IMR-90 (cell line): Measurements from ENCODE around the gene SLC30A9. TPM values are rescaled to one million over a fixed set of nuclear protein-coding genes. Genes with fewer than 3 reads are reported as not detected.

ENCODE experiments used
- ATAC-seq: fragments of 200-7000 bp; cut with Tn5 transposase; 2 replicates; pipeline ENCODE4 v1.9.1; 2020; ENCODE audit warnings: low read depth, mild to moderate bottlenecking, moderate library complexity
- BruUV-seq: library from RNA; stranded (reverse); fragments of 400-500 nt; replicated peaks from 2 replicates; lab custom pipeline; 2021; lab: Mats Ljungman, UMichigan
- CTCF ChIA-PET: fragments of 300-600 bp; formaldehyde crosslinking; extraction: SDS; loops from one replicate; lab custom pipeline; 2021; ENCODE audit warnings: antibody characterized with exemption; lab: Yijun Ruan, JAX
- POLR2A ChIA-PET: fragments of 300-600 bp; sonication (Branson Sonifier 250); formaldehyde crosslinking; loops from one replicate; lab custom pipeline; 2022; ENCODE audit warnings: antibody characterized with exemption; ENCODE audit not compliant: unreplicated experiment; lab: Charles Lee
- DNase-seq: peaks from one replicate; pipeline ENCODE4 v3.0.0; 2013
- H2AFZ ChIP-seq: replicated peaks from 2 replicates; pipeline ENCODE3; 2013; ENCODE audit warnings: low read length, mild to moderate bottlenecking; ENCODE audit not compliant: poor library complexity
- H2AK5ac ChIP-seq: 2 replicates; pipeline ENCODE4 v1.6.1; 2013; ENCODE audit warnings: low read depth, low read length, inconsistent platforms
- H2AK9ac ChIP-seq: replicated peaks from 2 replicates; pipeline ENCODE3; 2013; ENCODE audit warnings: mild to moderate bottlenecking, low read depth, low read length, moderate library complexity; ENCODE audit not compliant: poor library complexity
- H2BK120ac ChIP-seq: 2 replicates; pipeline ENCODE4 v1.6.1; 2013; ENCODE audit warnings: low read depth, low read length, inconsistent platforms
- H2BK15ac ChIP-seq: 3 replicates; pipeline ENCODE4 v1.6.1; 2013; ENCODE audit warnings: low read depth, low read length, inconsistent platforms
- H2BK20ac ChIP-seq: 2 replicates; pipeline ENCODE4 v1.6.1; 2013; ENCODE audit warnings: low read depth, mild to moderate bottlenecking, inconsistent platforms, low read length, moderate library complexity
- H2BK5ac ChIP-seq: 2 replicates; pipeline ENCODE4 v1.6.1; 2013; ENCODE audit warnings: mild to moderate bottlenecking, low read depth, low read length, inconsistent platforms; ENCODE audit not compliant: poor library complexity, severe bottlenecking
- H3K14ac ChIP-seq: replicated peaks from 2 replicates; pipeline ENCODE4 v1.6.1; 2013; ENCODE audit warnings: low read depth, low read length, inconsistent platforms
- H3K18ac ChIP-seq: 2 replicates; pipeline ENCODE4 v1.6.1; 2013; ENCODE audit warnings: low read depth, low read length, control low read depth
- H3K23ac ChIP-seq: 2 replicates; pipeline ENCODE4 v1.6.1; 2013; ENCODE audit warnings: low read depth, low read length, inconsistent platforms
- H3K27ac ChIP-seq: 2 replicates; pipeline ENCODE4 v1.5.1; 2013; ENCODE audit warnings: mild to moderate bottlenecking, control low read depth, low read length; ENCODE audit not compliant: insufficient read depth
- H3K27me3 ChIP-seq: 2 replicates; pipeline ENCODE4 v1.6.1; 2013; ENCODE audit warnings: low read length; ENCODE audit not compliant: control insufficient read depth, insufficient read depth
- H3K36me3 ChIP-seq: 2 replicates; pipeline ENCODE4 v1.6.1; 2013; ENCODE audit warnings: low read length, mixed read lengths; ENCODE audit not compliant: control insufficient read depth, insufficient read depth
- H3K4ac ChIP-seq: 2 replicates; pipeline ENCODE4 v1.6.1; 2013; ENCODE audit warnings: low read depth, low read length, inconsistent platforms
- H3K4me1 ChIP-seq: 2 replicates; pipeline ENCODE4 v1.6.1; 2013; ENCODE audit warnings: low read length, mixed read lengths; ENCODE audit not compliant: control insufficient read depth, insufficient read depth
- H3K4me2 ChIP-seq: 2 replicates; pipeline ENCODE4 v1.6.1; 2013; ENCODE audit warnings: low read depth, mild to moderate bottlenecking, control low read depth, low read length, moderate library complexity
- H3K4me3 ChIP-seq: 2 replicates; pipeline ENCODE4 v1.5.1; 2013; ENCODE audit warnings: low read depth, mild to moderate bottlenecking, control low read depth, low read length, moderate library complexity; ENCODE audit not compliant: insufficient read depth
- H3K56ac ChIP-seq: 2 replicates; pipeline ENCODE4 v1.6.1; 2013; ENCODE audit warnings: low read length, inconsistent platforms; ENCODE audit not compliant: insufficient read depth; ENCODE audit errors: extremely low read depth
- H3K79me1 ChIP-seq, 2 experiments: 2 replicates each; pipeline ENCODE4 v1.6.1; 2013; ENCODE audit warnings: low read length in 2 of 2, inconsistent platforms in 1 of 2, low read depth in 1 of 2
- H3K9ac ChIP-seq: 2 replicates; pipeline ENCODE4 v1.6.1; 2013; ENCODE audit warnings: low read depth, low read length, control low read depth
- H3K9me1 ChIP-seq: 2 replicates; pipeline ENCODE4 v1.6.1; 2013; ENCODE audit warnings: low read length, inconsistent platforms; ENCODE audit not compliant: insufficient read depth
- H3K9me3 ChIP-seq: 2 replicates; pipeline ENCODE4 v1.6.1; 2013; ENCODE audit warnings: low read length; ENCODE audit not compliant: control insufficient read depth, insufficient read depth
- H4K20me1 ChIP-seq: 2 replicates; pipeline ENCODE4 v1.6.1; 2013; ENCODE audit warnings: low read length, inconsistent platforms; ENCODE audit not compliant: insufficient read depth
- H4K5ac ChIP-seq: 2 replicates; pipeline ENCODE4 v1.6.1; 2013; ENCODE audit warnings: mild to moderate bottlenecking, low read depth, low read length, control low read depth
- H4K8ac ChIP-seq, 2 experiments: 2 replicates each; pipeline ENCODE4 v1.6.1; 2013; ENCODE audit warnings: low read depth in 2 of 2, low read length in 2 of 2, control low read depth in 1 of 2, inconsistent platforms in 1 of 2
- H4K91ac ChIP-seq: 2 replicates; pipeline ENCODE4 v1.6.1; 2013; ENCODE audit warnings: low read depth, low read length, inconsistent platforms; ENCODE audit not compliant: insufficient read depth
- BHLHE40 ChIP-seq: fragments of 150-350 bp; IDR thresholded peaks from 2 replicates; pipeline ENCODE4 v1.6.1; 2016; ENCODE audit warnings: mild to moderate bottlenecking, low read depth, low read length
- CEBPB ChIP-seq: IDR thresholded peaks from 2 replicates; pipeline ENCODE4 v1.6.1; 2012; ENCODE audit warnings: low read depth, low read length, improper control_type of control experiment
- CHD1 ChIP-seq: IDR thresholded peaks from 2 replicates; pipeline ENCODE4 v1.6.1; 2012; ENCODE audit warnings: low read depth, low read length, improper control_type of control experiment
- FOS ChIP-seq: fragments of 150-350 bp; IDR thresholded peaks from 2 replicates; pipeline ENCODE4 v1.6.1; 2016; ENCODE audit warnings: low read depth, low read length
- MAFK ChIP-seq: IDR thresholded peaks from 2 replicates; pipeline ENCODE4 v1.6.1; 2012; ENCODE audit warnings: low read depth, low read length, improper control_type of control experiment
- MAZ ChIP-seq: IDR thresholded peaks from 2 replicates; pipeline ENCODE4 v1.6.1; 2012; ENCODE audit warnings: low read depth, mild to moderate bottlenecking, low read length, improper control_type of control experiment, moderate library complexity, borderline replicate concordance
- MXI1 ChIP-seq: IDR thresholded peaks from 2 replicates; pipeline ENCODE4 v1.6.1; 2012; ENCODE audit warnings: low read depth, mild to moderate bottlenecking, low read length, moderate library complexity, borderline replicate concordance
- NFE2L2 ChIP-seq: fragments of 150-350 bp; IDR thresholded peaks from 2 replicates; pipeline ENCODE4 v1.6.1; 2016; ENCODE audit warnings: low read depth, mild to moderate bottlenecking, low read length
- POLR2A ChIP-seq: IDR thresholded peaks from 2 replicates; pipeline ENCODE4 v1.6.1; 2012; ENCODE audit warnings: mild to moderate bottlenecking, low read depth, low read length
- RAD21 ChIP-seq: IDR thresholded peaks from 2 replicates; pipeline ENCODE4 v1.6.1; 2012; ENCODE audit warnings: low read length, improper control_type of control experiment
- RCOR1 ChIP-seq: IDR thresholded peaks from 2 replicates; pipeline ENCODE4 v1.6.1; 2012; ENCODE audit warnings: mild to moderate bottlenecking, low read length, improper control_type of control experiment; ENCODE audit not compliant: insufficient replicate concordance
- RFX5 ChIP-seq: IDR thresholded peaks from 2 replicates; pipeline ENCODE4 v1.8.0; 2012; ENCODE audit warnings: low read depth, mild to moderate bottlenecking, low read length, moderate library complexity
- SMC3 ChIP-seq: fragments of 150-350 bp; IDR thresholded peaks from 2 replicates; pipeline ENCODE4 v1.6.1; 2016; ENCODE audit warnings: low read depth, mild to moderate bottlenecking, antibody characterized with exemption, low read length, moderate library complexity
- whole genome bisulfite sequencing, 2 experiments: methylation state at CpG; one replicate each; pipeline versions ENCODE4 v1.1.5 to v1.1.7; 2013; ENCODE audit warnings: missing lambda C conversion rate in 2 of 2; ENCODE audit not compliant: insufficient read length in 1 of 2; ENCODE audit errors: extremely low coverage in 2 of 2; 5-methylcytosine and 5-hydroxymethylcytosine counted together
- dilution Hi-C: fragments of 300-500 bp; cut with HindIII; formaldehyde crosslinking; loops from one replicate; pipeline ENCODE4 v1.14.3; 2018; ENCODE audit warnings: low sequenced_read_pairs; ENCODE audit not compliant: unreplicated experiment
- in situ Hi-C: fragments of 300-500 bp; cut with MboI; formaldehyde crosslinking; loops from 3 replicates; pipeline ENCODE4 v1.14.3; 2019; ENCODE audit warnings: low sequenced_read_pairs, inconsistent platforms, mixed read lengths
- intact Hi-C: fragments of 100-400 bp; cut with micrococcal nuclease; formaldehyde crosslinking; loops from 2 replicates; pipeline ENCODE4 v1.10.0; 2022
- polyA plus RNA-seq, 3 experiments: library from polyadenylated mRNA; depleted of rRNA; stranded (reverse); fragments of >200 nt; gene quantifications; 2 replicates each; pipeline ENCODE4 v1.2.3, GENCODE V29; 2012; ENCODE audit warnings: low replicate concordance in 1 of 3
- total RNA-seq: library from RNA; depleted of rRNA; stranded (reverse); fragments of >200 nt; gene quantifications from 2 replicates; pipeline ENCODE4 v1.2.3, GENCODE V29; 2012
- TF ChIP-seq, protein P1 (sequence below): conservative IDR thresholded peaks from 2 replicates; pipeline ENCODE4 v1.5.1; 2012; ENCODE audit warnings: mild to moderate bottlenecking, low read depth, low read length, improper control_type of control experiment
- TF ChIP-seq, protein P2 (sequence below): fragments of 150-350 bp; IDR thresholded peaks from 2 replicates; pipeline ENCODE4 v1.6.1; 2017; ENCODE audit warnings: mild to moderate bottlenecking, antibody characterized with exemption, low read length, low read depth
- TF ChIP-seq, protein P3 (sequence below): fragments of 150-350 bp; IDR thresholded peaks from 2 replicates; pipeline ENCODE4 v1.6.1; 2016; ENCODE audit warnings: low read depth, mild to moderate bottlenecking, low read length, moderate library complexity, borderline replicate concordance

SLC30A9 gene
- total and polyA plus RNA-seq, 2 of the 4 experiments (the other 2 are of a cell fraction) = 32.0 to 72.6 TPM

DNA sequence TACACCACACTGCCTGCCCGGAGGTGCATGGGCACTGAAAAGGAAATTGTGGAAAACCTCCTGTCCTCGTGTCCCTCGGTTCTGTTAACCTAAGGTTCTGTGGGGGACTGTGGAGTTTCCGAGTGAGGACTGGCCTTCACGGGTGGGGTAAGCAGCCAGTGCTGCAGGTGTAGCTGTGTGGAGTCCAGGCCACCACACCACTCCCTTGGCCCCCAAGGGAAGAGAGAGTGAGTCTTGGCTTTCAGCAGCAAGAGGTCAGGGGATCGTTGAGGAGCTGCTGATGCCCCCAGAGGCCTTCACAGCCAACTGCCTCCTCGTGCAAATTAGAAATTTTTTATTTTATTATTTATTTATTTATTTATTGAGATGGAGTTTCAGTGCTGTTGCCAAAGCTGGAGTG is 141.8 kb downstream of the SLC30A9 start:
- Histone ChIP-seq H3K4ac (no peak overlapping the region), H3K27me3 (no peaks in the 10 kb centered on the region), H3K4me2 (no peak overlapping the region), H3K23ac (no peak overlapping the region), H2BK120ac (no peak overlapping the region), H3K4me1 (no peaks in the 10 kb centered on the region), H3K9ac (no peak overlapping the region), H3K9me3 (no peaks in the 10 kb centered on the region), H3K79me1 (no peaks in the 10 kb centered on the region), H4K91ac (no peak overlapping the region), H4K5ac (no peak overlapping the region), H3K56ac (no peak overlapping the region), H3K36me3 (no peaks in the 10 kb centered on the region), H3K14ac (no peak overlapping the region), H4K8ac (no peak overlapping the region), H2AK5ac (no peak overlapping the region), H3K27ac (no peak overlapping the region), H3K18ac (no peak overlapping the region), H2BK15ac (no peak overlapping the region), H3K4me3 (no peak overlapping the region), H2BK5ac (no peak overlapping the region), H3K9me1 (no peaks in the 10 kb centered on the region), H2AK9ac (no peak overlapping the region), H2AFZ (no peak overlapping the region), H4K20me1 (no peaks in the 10 kb centered on the region), H2BK20ac (no peak overlapping the region)
- ChIA-PET POLR2A (no interaction called here), CTCF (no interaction called here)
- ATAC-seq (no peak), DNase-seq (no peak)
- in situ Hi-C loops = no loop called here
- WGBS, 2 experiments = no CpG with 5 or more reads among the region's 7 CpGs
- BruUV-seq = no TSS peak
- dilution Hi-C loops = no loop called here
- TF ChIP-seq, protein P1, sequence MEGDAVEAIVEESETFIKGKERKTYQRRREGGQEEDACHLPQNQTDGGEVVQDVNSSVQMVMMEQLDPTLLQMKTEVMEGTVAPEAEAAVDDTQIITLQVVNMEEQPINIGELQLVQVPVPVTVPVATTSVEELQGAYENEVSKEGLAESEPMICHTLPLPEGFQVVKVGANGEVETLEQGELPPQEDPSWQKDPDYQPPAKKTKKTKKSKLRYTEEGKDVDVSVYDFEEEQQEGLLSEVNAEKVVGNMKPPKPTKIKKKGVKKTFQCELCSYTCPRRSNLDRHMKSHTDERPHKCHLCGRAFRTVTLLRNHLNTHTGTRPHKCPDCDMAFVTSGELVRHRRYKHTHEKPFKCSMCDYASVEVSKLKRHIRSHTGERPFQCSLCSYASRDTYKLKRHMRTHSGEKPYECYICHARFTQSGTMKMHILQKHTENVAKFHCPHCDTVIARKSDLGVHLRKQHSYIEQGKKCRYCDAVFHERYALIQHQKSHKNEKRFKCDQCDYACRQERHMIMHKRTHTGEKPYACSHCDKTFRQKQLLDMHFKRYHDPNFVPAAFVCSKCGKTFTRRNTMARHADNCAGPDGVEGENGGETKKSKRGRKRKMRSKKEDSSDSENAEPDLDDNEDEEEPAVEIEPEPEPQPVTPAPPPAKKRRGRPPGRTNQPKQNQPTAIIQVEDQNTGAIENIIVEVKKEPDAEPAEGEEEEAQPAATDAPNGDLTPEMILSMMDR = no peak
- no peak for TF ChIP-seq CEBPB
- TF ChIP-seq, protein P2, sequence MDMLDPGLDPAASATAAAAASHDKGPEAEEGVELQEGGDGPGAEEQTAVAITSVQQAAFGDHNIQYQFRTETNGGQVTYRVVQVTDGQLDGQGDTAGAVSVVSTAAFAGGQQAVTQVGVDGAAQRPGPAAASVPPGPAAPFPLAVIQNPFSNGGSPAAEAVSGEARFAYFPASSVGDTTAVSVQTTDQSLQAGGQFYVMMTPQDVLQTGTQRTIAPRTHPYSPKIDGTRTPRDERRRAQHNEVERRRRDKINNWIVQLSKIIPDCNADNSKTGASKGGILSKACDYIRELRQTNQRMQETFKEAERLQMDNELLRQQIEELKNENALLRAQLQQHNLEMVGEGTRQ = no peak
- TF ChIP-seq RCOR1 = no peak
- TF ChIP-seq POLR2A = no peak
- TF ChIP-seq, protein P3, sequence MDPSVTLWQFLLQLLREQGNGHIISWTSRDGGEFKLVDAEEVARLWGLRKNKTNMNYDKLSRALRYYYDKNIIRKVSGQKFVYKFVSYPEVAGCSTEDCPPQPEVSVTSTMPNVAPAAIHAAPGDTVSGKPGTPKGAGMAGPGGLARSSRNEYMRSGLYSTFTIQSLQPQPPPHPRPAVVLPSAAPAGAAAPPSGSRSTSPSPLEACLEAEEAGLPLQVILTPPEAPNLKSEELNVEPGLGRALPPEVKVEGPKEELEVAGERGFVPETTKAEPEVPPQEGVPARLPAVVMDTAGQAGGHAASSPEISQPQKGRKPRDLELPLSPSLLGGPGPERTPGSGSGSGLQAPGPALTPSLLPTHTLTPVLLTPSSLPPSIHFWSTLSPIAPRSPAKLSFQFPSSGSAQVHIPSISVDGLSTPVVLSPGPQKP = no peak
- TF ChIP-seq CHD1 = no peak
- TF ChIP-seq MAZ = no peak
- no peak for TF ChIP-seq MXI1
- TF ChIP-seq MAFK = no peak
- no peak for TF ChIP-seq RFX5
- TF ChIP-seq FOS = no peak
- TF ChIP-seq BHLHE40 = no peak
- no peak for TF ChIP-seq NFE2L2
- TF ChIP-seq SMC3 = no peak
- no peak for TF ChIP-seq RAD21
- intact Hi-C loops = no loop called here
